MM.1S (cell line): ENCODE measurements around the gene UXS1.
"Not testable (repeated sequence)": the region's sequence is repeated elsewhere in the genome, so short reads cannot be mapped to it uniquely, and the experiment has no call there.

Experiments used
- DNase-seq: peaks from one replicate; pipeline ENCODE4 v3.0.0-alpha.2; 2015
- H2AFZ ChIP-seq: fragments of 300-600 bp; sonication (generic); 2 replicates; pipeline ENCODE4 v1.6.0; 2016; ENCODE audit warnings: antibody characterized with exemption, low read length
- H3F3A ChIP-seq: fragments of 300-600 bp; sonication (generic); 2 replicates; pipeline ENCODE4 v1.6.1; 2016; ENCODE audit warnings: mild to moderate bottlenecking, antibody characterized with exemption, low read length, moderate library complexity, mixed read lengths; ENCODE audit not compliant: insufficient read depth
- H3K27ac ChIP-seq: fragments of 300-600 bp; sonication (generic); 2 replicates; pipeline ENCODE4 v1.5.1; 2016; ENCODE audit warnings: mild to moderate bottlenecking, low read length
- H3K27me3 ChIP-seq: fragments of 300-600 bp; sonication (generic); replicated peaks from 2 replicates; pipeline ENCODE4 v1.6.0; 2016; ENCODE audit warnings: low read length; ENCODE audit not compliant: insufficient read depth
- H3K36me3 ChIP-seq: fragments of 300-600 bp; sonication (generic); replicated peaks from 2 replicates; pipeline ENCODE4 v1.6.1; 2016; ENCODE audit warnings: mild to moderate bottlenecking, low read length, mixed read lengths; ENCODE audit not compliant: insufficient read depth
- H3K4me1 ChIP-seq: fragments of 300-600 bp; sonication (generic); 2 replicates; pipeline ENCODE4 v1.6.1; 2016; ENCODE audit warnings: low read length, mixed read lengths
- H3K4me2 ChIP-seq: fragments of 300-600 bp; sonication (generic); 2 replicates; pipeline ENCODE4 v1.6.0; 2016; ENCODE audit warnings: low read depth, low read length
- H3K4me3 ChIP-seq: fragments of 300-600 bp; sonication (generic); 2 replicates; pipeline ENCODE4 v1.5.1; 2016; ENCODE audit warnings: low read length, mixed read lengths
- H3K79me2 ChIP-seq: fragments of 300-600 bp; sonication (generic); 2 replicates; pipeline ENCODE4 v1.6.1; 2016; ENCODE audit warnings: mixed run types, low read length, mixed read lengths
- H3K9ac ChIP-seq: fragments of 300-600 bp; sonication (generic); 2 replicates; pipeline ENCODE4 v1.6.1; 2016; ENCODE audit warnings: low read length, mixed read lengths
- H3K9me2 ChIP-seq: fragments of 300-600 bp; sonication (generic); replicated peaks from 2 replicates; pipeline ENCODE4 v1.6.1; 2016; ENCODE audit warnings: mild to moderate bottlenecking, low read length, mixed read lengths; ENCODE audit not compliant: insufficient read depth
- H3K9me3 ChIP-seq: fragments of 300-600 bp; sonication (generic); replicated peaks from 2 replicates; pipeline ENCODE4 v1.6.1; 2016; ENCODE audit warnings: mild to moderate bottlenecking, low read length, mixed read lengths; ENCODE audit not compliant: insufficient read depth
- H4K20me1 ChIP-seq: fragments of 300-600 bp; sonication (generic); 2 replicates; pipeline ENCODE4 v1.6.1; 2016; ENCODE audit warnings: mild to moderate bottlenecking, low read length, moderate library complexity, mixed read lengths; ENCODE audit not compliant: insufficient read depth
- CTCF ChIP-seq: fragments of 300-600 bp; sonication (generic); IDR thresholded peaks from 2 replicates; pipeline ENCODE4 v1.5.1; 2016; ENCODE audit warnings: antibody characterized with exemption, low read length, mixed read lengths
- EZH2 ChIP-seq: fragments of 300-600 bp; sonication (generic); optimal IDR thresholded peaks from 2 replicates; pipeline ENCODE3; 2017; ENCODE audit warnings: low read depth, mild to moderate bottlenecking, antibody characterized with exemption, low read length, mixed read lengths
- EZH2phosphoT487 ChIP-seq: fragments of 300-600 bp; sonication (generic); IDR thresholded peaks from 2 replicates; pipeline ENCODE4 v1.6.1; 2018; ENCODE audit warnings: antibody characterized with exemption, low read length

UXS1 gene

GRCh38 chr2:106138543-106139237 is 55.4 kb downstream of the UXS1 start:
- no peak for DNase-seq
- TF ChIP-seq EZH2phosphoT487: no peak
- H3K36me3 ChIP-seq: no peaks in the 10 kb centered on the region; the same call in 1 of the 2 replicates
- no peak overlapping the region for H2AFZ ChIP-seq
- no peaks in the 10 kb centered on the region for H3K9me2 ChIP-seq
- no peaks in the 10 kb centered on the region for H4K20me1 ChIP-seq
- H3K4me3 ChIP-seq: no peak overlapping the region
- no peak overlapping the region for H3K9ac ChIP-seq
- H3K27me3 ChIP-seq: no peaks in the 10 kb centered on the region
- no peaks in the 10 kb centered on the region for H3F3A ChIP-seq
- H3K27ac ChIP-seq: no peak overlapping the region
- no peaks in the 10 kb centered on the region for H3K79me2 ChIP-seq
- H3K9me3 ChIP-seq: no peaks in the 10 kb centered on the region
- no peaks in the 10 kb centered on the region for H3K4me1 ChIP-seq
- no peak overlapping the region for H3K4me2 ChIP-seq

DNA sequence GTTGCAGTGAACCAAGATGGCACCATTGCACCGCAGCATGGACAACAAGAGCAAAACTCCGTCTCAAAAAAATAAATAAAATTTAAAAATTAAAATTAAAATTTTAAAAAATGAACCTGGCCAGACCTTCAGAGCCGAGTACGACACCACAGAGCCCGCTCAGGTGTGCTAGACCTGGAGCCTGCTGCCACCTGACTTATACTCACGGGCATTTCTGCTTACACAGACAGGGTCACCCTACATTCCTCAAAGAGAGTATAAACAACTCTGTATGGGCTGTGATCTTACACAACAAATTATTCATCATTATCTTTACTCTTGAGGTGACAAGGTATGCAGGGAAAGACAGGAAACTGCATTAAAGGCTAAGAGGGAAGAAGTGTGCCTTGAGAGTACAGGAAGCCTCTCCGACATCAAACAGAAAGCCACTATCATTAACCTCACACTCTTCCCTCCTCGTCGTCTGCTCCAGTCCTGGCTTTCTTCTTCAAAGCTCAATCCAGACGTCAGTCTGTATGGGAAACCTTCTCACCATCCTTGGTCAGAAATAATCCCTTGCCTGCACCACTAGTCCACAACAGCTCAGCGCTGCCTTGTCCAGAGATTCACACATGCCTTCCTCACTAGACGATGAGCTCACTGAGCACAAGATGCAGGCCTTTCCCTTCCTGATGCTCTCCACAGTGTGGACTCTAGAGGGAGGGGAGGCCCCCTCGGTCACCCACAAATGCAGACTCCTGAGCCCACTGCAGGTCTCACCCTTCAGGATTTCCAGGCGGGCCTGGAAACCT is 56.2 kb downstream of the UXS1 start:
- no peak overlapping the region for H3K27ac ChIP-seq
- H3K4me3 ChIP-seq: no peak overlapping the region
- H3K4me2 ChIP-seq: no peak overlapping the region

GRCh38 chr2:106131192-106131591 is 62.9 kb downstream of the UXS1 start:
- not testable (repeated sequence) for H3K9me2 ChIP-seq, H3K9me3 ChIP-seq, H3K9ac ChIP-seq, H3F3A ChIP-seq, H4K20me1 ChIP-seq, H3K27ac ChIP-seq, H3K4me1 ChIP-seq, H3K27me3 ChIP-seq, H3K79me2 ChIP-seq, DNase-seq, H2AFZ ChIP-seq, H3K36me3 ChIP-seq, H3K4me2 ChIP-seq, H3K4me3 ChIP-seq

More for the DNA sequence above, 56.2 kb downstream of the UXS1 start:
- DNase-seq: no peak
- H2AFZ ChIP-seq: no peak overlapping the region
- H4K20me1 ChIP-seq: no peaks in the 10 kb centered on the region
- no peaks in the 10 kb centered on the region for H3F3A ChIP-seq
- no peaks in the 10 kb centered on the region for H3K4me1 ChIP-seq
- no peaks in the 10 kb centered on the region for H3K9me3 ChIP-seq
- no peaks in the 10 kb centered on the region for H3K9me2 ChIP-seq
- H3K79me2 ChIP-seq: no peaks in the 10 kb centered on the region
- no peaks in the 10 kb centered on the region; the same call in 1 of the 2 replicates for H3K36me3 ChIP-seq
- TF ChIP-seq EZH2: no peak
- no peak for TF ChIP-seq CTCF
- TF ChIP-seq EZH2phosphoT487: no peak
- H3K9ac ChIP-seq: no peak overlapping the region
- no peaks in the 10 kb centered on the region for H3K27me3 ChIP-seq

GRCh38 chr2:106130251-106130998 is 63.7 kb downstream of the UXS1 start:
- no peaks in the 10 kb centered on the region for H3F3A ChIP-seq
- H4K20me1 ChIP-seq: no peaks in the 10 kb centered on the region
- no peaks in the 10 kb centered on the region for H3K27me3 ChIP-seq
- no peak overlapping the region for H3K9ac ChIP-seq
- no peaks in the 10 kb centered on the region for H3K9me3 ChIP-seq
- H3K9me2 ChIP-seq: no peaks in the 10 kb centered on the region
- DNase-seq: no peak
- H3K36me3 ChIP-seq: no peaks in the 10 kb centered on the region
- H3K27ac ChIP-seq: no peak overlapping the region
- no peaks in the 10 kb centered on the region for H3K4me1 ChIP-seq
- H3K4me3 ChIP-seq: no peak overlapping the region
- H3K4me2 ChIP-seq: no peak overlapping the region
- no peaks in the 10 kb centered on the region for H3K79me2 ChIP-seq
- no peak overlapping the region for H2AFZ ChIP-seq
- TF ChIP-seq CTCF (no peak), EZH2 (no peak)
